Liver (tissue), 9 donors: Measurements from ENCODE around the gene BACH2. TPM values are rescaled to one million over a fixed set of nuclear protein-coding genes. Genes with fewer than 3 reads are reported as not detected.

Source experiments
- DNase-seq: peaks from one replicate; pipeline ENCODE4 v3.0.0-alpha.2; 2017; ENCODE audit warnings: low spot score
- H3K27ac ChIP-seq, 2 donors: one replicate each; pipeline ENCODE4 v1.7.0; 2013; ENCODE audit warnings: inconsistent platforms in 2 of 2, low read length in 2 of 2, control low read depth in 1 of 2, low read depth in 1 of 2, mild to moderate bottlenecking in 1 of 2
- H3K27me3 ChIP-seq, 4 donors: one replicate each; pipeline versions ENCODE4 v1.6.1 to v1.7.0; 2013; ENCODE audit warnings: low read length in 3 of 4, inconsistent platforms in 1 of 4, mild to moderate bottlenecking in 1 of 4, moderate library complexity in 1 of 4; ENCODE audit not compliant: control insufficient read depth in 4 of 4, insufficient read depth in 4 of 4
- H3K36me3 ChIP-seq, 4 donors: one replicate each; pipeline versions ENCODE4 v1.6.1 to v1.7.0; 2013; ENCODE audit warnings: low read length in 3 of 4, mild to moderate bottlenecking in 3 of 4, low read depth in 1 of 4, moderate library complexity in 1 of 4; ENCODE audit not compliant: control insufficient read depth in 4 of 4, insufficient read depth in 3 of 4
- H3K4me1 ChIP-seq, 4 donors: one replicate each; pipeline versions ENCODE4 v1.6.1 to v1.7.0; 2013; ENCODE audit warnings: low read length in 3 of 4, mild to moderate bottlenecking in 3 of 4, moderate library complexity in 1 of 4; ENCODE audit not compliant: control insufficient read depth in 4 of 4, insufficient read depth in 4 of 4
- H3K4me3 ChIP-seq, 3 donors: one replicate each; pipeline versions ENCODE4 v1.6.1 to v1.7.0; 2013; ENCODE audit warnings: low read length in 3 of 3, control low read depth in 1 of 3, low read depth in 1 of 3, mild to moderate bottlenecking in 1 of 3
- H3K9ac ChIP-seq, 2 donors: one replicate each; pipeline ENCODE4 v1.7.0; 2013; ENCODE audit warnings: low read length in 2 of 2, mild to moderate bottlenecking in 2 of 2, moderate library complexity in 2 of 2, control low read depth in 1 of 2, low read depth in 1 of 2
- H3K9me3 ChIP-seq, 4 donors: one replicate each; pipeline versions ENCODE4 v1.6.1 to v1.7.0; 2013; ENCODE audit warnings: low read length in 3 of 4; ENCODE audit not compliant: control insufficient read depth in 4 of 4
- EGR1 ChIP-seq, 2 donors: IDR thresholded peaks; 2 replicates each; pipeline ENCODE4 v1.6.1; 2016 to 2018; ENCODE audit warnings: antibody characterized with exemption in 2 of 2, low read depth in 2 of 2
- FOXA1 ChIP-seq: IDR thresholded peaks from 2 replicates; pipeline ENCODE4 v1.6.1; 2016; ENCODE audit warnings: antibody characterized with exemption
- FOXA2 ChIP-seq: IDR thresholded peaks from 2 replicates; pipeline ENCODE4 v1.6.1; 2016; ENCODE audit warnings: antibody characterized with exemption
- GABPA ChIP-seq, 2 donors: IDR thresholded peaks in 1 of 2; conservative IDR thresholded peaks in 1 of 2; 2 replicates each; pipeline ENCODE4 v1.6.1; 2016; ENCODE audit warnings: antibody characterized with exemption in 2 of 2, mild to moderate bottlenecking in 1 of 2, moderate library complexity in 1 of 2
- HNF4A ChIP-seq, 2 donors: conservative IDR thresholded peaks; 2 replicates each; pipeline ENCODE4 v1.6.1; 2016; ENCODE audit warnings: antibody characterized with exemption in 2 of 2, mild to moderate bottlenecking in 2 of 2
- HNF4G ChIP-seq: IDR thresholded peaks from 2 replicates; pipeline ENCODE4 v1.6.1; 2016; ENCODE audit warnings: antibody characterized with exemption
- JUND ChIP-seq, 2 donors: IDR thresholded peaks; 2 replicates each; pipeline ENCODE4 v1.6.1; 2016; ENCODE audit warnings: antibody characterized with exemption in 2 of 2
- NR2F2 ChIP-seq: IDR thresholded peaks from 2 replicates; pipeline ENCODE4 v1.6.1; 2016; ENCODE audit warnings: antibody characterized with exemption
- RAD21 ChIP-seq, 2 donors: IDR thresholded peaks; 2 replicates each; pipeline ENCODE4 v1.6.1; 2016; ENCODE audit warnings: antibody characterized with exemption in 2 of 2, mild to moderate bottlenecking in 2 of 2
- RXRA ChIP-seq, 2 donors: IDR thresholded peaks; 2 replicates each; pipeline ENCODE4 v1.6.1; 2017 to 2018; ENCODE audit warnings: antibody characterized with exemption in 2 of 2, mild to moderate bottlenecking in 1 of 2
- SP1 ChIP-seq: IDR thresholded peaks from 2 replicates; pipeline ENCODE4 v1.6.1; 2018; ENCODE audit warnings: antibody characterized with exemption, mild to moderate bottlenecking
- TAF1 ChIP-seq: conservative IDR thresholded peaks from 2 replicates; pipeline ENCODE4 v1.6.1; 2016; ENCODE audit warnings: antibody characterized with exemption, mild to moderate bottlenecking
- YY1 ChIP-seq: IDR thresholded peaks from 2 replicates; pipeline ENCODE4 v1.6.1; 2016; ENCODE audit warnings: antibody characterized with exemption, mild to moderate bottlenecking
- WGBS: extraction: QIAGEN DNeasy Blood & Tissue Kit; methylation state at CpG from one replicate; pipeline ENCODE4 v1.1.7; 2013; 5-methylcytosine and 5-hydroxymethylcytosine counted together
- polyA plus RNA-seq, 2 donors: library from polyadenylated mRNA; stranded (reverse) in 1 of 2; unstranded in 1 of 2; fragments of 200-250 nt in 1 of 2; fragments of >200 nt in 1 of 2; fragmentation: Nextera tagmentation in 1 of 2; extraction: Ambion mirVana in 1 of 2; gene quantifications; one replicate each; pipeline versions ENCODE4 v1.2.1 to v1.2.3, GENCODE V29; 2013 to 2015
- total RNA-seq, 2 donors: library from RNA; depleted of rRNA; stranded (reverse); fragments of >200 nt; gene quantifications; one replicate each; pipeline ENCODE4 v1.2.3, GENCODE V29; 2014
- TF ChIP-seq, protein P1 (sequence below): fragments of 150-350 bp; IDR thresholded peaks from 2 replicates; pipeline ENCODE4 v1.5.1; 2017; ENCODE audit warnings: improper control_type of control experiment, low read depth, low read length; ENCODE audit not compliant: missing input control
- TF ChIP-seq, protein P2 (sequence below): IDR thresholded peaks from 2 replicates; pipeline ENCODE4 v1.6.1; 2016; ENCODE audit warnings: antibody characterized with exemption
- TF ChIP-seq, protein P3 (sequence below): IDR thresholded peaks from 2 replicates; pipeline ENCODE4 v1.6.1; 2016; ENCODE audit warnings: antibody characterized with exemption, mild to moderate bottlenecking
- donor health status: healthy.
- donor health status: healthy.
- donor health status: healthy.
- donor health status: healthy.
- donor health status: healthy.

The BACH2 gene
- total and polyA plus RNA-seq, 4 donors, result 1.9 to 3.7 (median 1.9) TPM

DNA sequence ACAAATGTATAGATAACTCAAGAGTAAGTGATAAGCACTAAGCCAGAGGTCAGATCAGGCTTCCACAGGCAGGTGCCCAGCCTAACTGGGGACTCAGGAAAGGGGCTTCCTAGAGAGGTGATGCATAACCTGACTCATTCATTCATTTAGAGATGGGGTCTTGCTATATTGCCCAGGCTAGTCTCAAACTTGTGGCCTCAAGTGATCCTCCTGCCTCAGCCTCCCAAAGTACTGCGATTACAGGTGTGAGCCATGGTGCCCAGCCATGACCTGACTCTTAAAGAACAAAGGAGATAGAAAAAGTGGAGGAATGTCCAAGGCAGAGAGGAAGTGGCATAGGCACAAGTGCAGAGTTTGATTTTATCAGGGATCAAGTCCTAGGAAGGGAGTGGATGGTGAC lies 360.5 kb downstream of the BACH2 start:
- DNase-seq, result no peak
- Histone ChIP-seq H3K27me3 (no peaks in the 10 kb centered on the region), H3K27ac (no peak overlapping the region), H3K9ac (no peak overlapping the region), H3K9me3 (no peaks in the 10 kb centered on the region), H3K4me1 (peaks cover 0 to 8% (median 5%) of the 10 kb centered on the region in 4 donors), H3K4me3 (no peak overlapping the region), H3K36me3 (peaks cover 0 to 7% (median 3%) of the 10 kb centered on the region in 4 donors)
- TF ChIP-seq TAF1 (no peak), EGR1 (IDR thresholded peaks at IDR 0.05; ENCODE audit: low read depth in 2 of 2) (no peak), JUND (IDR thresholded peaks at IDR 0.05) (no peak)
- TF ChIP-seq, protein P1, sequence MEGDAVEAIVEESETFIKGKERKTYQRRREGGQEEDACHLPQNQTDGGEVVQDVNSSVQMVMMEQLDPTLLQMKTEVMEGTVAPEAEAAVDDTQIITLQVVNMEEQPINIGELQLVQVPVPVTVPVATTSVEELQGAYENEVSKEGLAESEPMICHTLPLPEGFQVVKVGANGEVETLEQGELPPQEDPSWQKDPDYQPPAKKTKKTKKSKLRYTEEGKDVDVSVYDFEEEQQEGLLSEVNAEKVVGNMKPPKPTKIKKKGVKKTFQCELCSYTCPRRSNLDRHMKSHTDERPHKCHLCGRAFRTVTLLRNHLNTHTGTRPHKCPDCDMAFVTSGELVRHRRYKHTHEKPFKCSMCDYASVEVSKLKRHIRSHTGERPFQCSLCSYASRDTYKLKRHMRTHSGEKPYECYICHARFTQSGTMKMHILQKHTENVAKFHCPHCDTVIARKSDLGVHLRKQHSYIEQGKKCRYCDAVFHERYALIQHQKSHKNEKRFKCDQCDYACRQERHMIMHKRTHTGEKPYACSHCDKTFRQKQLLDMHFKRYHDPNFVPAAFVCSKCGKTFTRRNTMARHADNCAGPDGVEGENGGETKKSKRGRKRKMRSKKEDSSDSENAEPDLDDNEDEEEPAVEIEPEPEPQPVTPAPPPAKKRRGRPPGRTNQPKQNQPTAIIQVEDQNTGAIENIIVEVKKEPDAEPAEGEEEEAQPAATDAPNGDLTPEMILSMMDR, result no peak
- TF ChIP-seq, protein P2, sequence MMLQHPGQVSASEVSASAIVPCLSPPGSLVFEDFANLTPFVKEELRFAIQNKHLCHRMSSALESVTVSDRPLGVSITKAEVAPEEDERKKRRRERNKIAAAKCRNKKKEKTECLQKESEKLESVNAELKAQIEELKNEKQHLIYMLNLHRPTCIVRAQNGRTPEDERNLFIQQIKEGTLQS, result no peak
- 95% methylated on average over 1 of the region's 1 CpG for WGBS

DNA sequence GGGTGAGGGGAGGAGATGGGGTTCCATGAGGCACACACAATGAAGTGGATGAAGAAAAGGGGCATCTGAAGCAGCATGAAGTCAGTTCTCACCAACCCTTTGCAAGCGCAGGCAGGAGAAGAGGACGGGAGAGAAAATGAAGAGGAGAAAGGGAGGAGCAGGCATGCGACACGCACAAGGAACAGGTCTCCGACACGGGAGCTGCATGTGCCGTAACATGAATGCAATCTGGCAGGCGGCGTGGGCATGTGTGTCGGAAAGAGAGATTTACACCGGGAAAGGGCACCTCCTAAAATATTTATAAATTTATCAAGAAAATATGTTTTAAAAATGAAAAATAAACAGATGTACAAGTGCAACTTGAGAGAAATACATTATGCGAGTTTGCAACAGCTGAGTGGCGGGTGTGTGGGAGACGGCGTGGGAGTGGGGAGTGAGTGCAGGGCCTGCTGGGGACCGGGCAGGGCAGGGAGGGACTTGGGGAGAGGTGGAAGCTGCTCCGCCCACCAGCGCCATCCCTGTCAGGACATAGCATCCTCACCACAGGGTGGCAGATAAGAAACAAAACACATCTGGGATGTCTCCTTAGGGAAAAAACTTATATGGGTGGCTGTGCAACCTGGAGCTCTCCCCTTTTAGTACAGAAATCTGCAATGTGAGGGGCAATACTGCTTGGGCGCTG lies 361.8 kb downstream of the BACH2 start:
- DNase-seq, result no peak

More for the DNA sequence above, 361.8 kb downstream of the BACH2 start:
- 92% methylated on average over 19 of the region's 19 CpGs for WGBS
- H3K9ac ChIP-seq, result no peak overlapping the region
- H3K36me3 ChIP-seq, result peaks cover 0 to 7% (median 3%) of the 10 kb centered on the region in 4 donors
- no peak overlapping the region for H3K4me3 ChIP-seq
- TF ChIP-seq YY1 (no peak), HNF4A (conservative IDR thresholded peaks at IDR 0.05) (no peak), TAF1 (no peak), FOXA2 (no peak), NR2F2 (no peak), RAD21 (IDR thresholded peaks at IDR 0.05) (no peak), GABPA (IDR thresholded peaks at IDR 0.05 in 1 of 2, conservative IDR thresholded peaks at IDR 0.05 in 1 of 2) (no peak), JUND (IDR thresholded peaks at IDR 0.05) (no peak), FOXA1 (no peak), RXRA (IDR thresholded peaks at IDR 0.05) (no peak), SP1 (no peak), HNF4G (no peak)
- TF ChIP-seq, protein P3, sequence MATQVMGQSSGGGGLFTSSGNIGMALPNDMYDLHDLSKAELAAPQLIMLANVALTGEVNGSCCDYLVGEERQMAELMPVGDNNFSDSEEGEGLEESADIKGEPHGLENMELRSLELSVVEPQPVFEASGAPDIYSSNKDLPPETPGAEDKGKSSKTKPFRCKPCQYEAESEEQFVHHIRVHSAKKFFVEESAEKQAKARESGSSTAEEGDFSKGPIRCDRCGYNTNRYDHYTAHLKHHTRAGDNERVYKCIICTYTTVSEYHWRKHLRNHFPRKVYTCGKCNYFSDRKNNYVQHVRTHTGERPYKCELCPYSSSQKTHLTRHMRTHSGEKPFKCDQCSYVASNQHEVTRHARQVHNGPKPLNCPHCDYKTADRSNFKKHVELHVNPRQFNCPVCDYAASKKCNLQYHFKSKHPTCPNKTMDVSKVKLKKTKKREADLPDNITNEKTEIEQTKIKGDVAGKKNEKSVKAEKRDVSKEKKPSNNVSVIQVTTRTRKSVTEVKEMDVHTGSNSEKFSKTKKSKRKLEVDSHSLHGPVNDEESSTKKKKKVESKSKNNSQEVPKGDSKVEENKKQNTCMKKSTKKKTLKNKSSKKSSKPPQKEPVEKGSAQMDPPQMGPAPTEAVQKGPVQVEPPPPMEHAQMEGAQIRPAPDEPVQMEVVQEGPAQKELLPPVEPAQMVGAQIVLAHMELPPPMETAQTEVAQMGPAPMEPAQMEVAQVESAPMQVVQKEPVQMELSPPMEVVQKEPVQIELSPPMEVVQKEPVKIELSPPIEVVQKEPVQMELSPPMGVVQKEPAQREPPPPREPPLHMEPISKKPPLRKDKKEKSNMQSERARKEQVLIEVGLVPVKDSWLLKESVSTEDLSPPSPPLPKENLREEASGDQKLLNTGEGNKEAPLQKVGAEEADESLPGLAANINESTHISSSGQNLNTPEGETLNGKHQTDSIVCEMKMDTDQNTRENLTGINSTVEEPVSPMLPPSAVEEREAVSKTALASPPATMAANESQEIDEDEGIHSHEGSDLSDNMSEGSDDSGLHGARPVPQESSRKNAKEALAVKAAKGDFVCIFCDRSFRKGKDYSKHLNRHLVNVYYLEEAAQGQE, result no peak
- TF ChIP-seq, protein P1, result no peak
- H3K9me3 ChIP-seq, result no peaks in the 10 kb centered on the region
- H3K27ac ChIP-seq, result no peak overlapping the region
- no peaks in the 10 kb centered on the region for H3K4me1 ChIP-seq
- H3K27me3 ChIP-seq, result no peaks in the 10 kb centered on the region
